Measurements from ENCODE around the gene ANKRD55.
"Not testable (repeated sequence)": the region's sequence is repeated elsewhere in the genome, so short reads cannot be mapped to it uniquely, and the experiment has no call there.

- not testable (repeated sequence) for TF ChIP-seq FOXM1 (IDR thresholded peaks at IDR 0.05; ENCODE audit: borderline replicate concordance); L3MBTL2 (conservative IDR thresholded peaks at IDR 0.05); PKNOX1 (IDR thresholded peaks at IDR 0.05); FOXK2 (IDR thresholded peaks at IDR 0.05); SP1 (IDR thresholded peaks at IDR 0.05); BHLHE40 (IDR thresholded peaks at IDR 0.05; ENCODE audit: borderline replicate concordance); ELF4 (IDR thresholded peaks at IDR 0.05); LEF1 (IDR thresholded peaks at IDR 0.05; ENCODE audit: borderline replicate concordance); FOXA1 (IDR thresholded peaks at IDR 0.05); SUZ12 (IDR thresholded peaks at IDR 0.05); ARNT (IDR thresholded peaks at IDR 0.05); TARDBP (IDR thresholded peaks at IDR 0.05)
Observed at GRCh38 chr5:56221601-56222000, 11.5 kb downstream of the ANKRD55 start.

Measured in HEK293T (cell line).